SIG-M5 (cell line): ENCODE results near the gene TTK.

Experiments used
- DNase-seq: peaks from one replicate; lab custom pipeline; 2025; lab: John Stamatoyannopoulos, UW

The TTK gene

GRCh38 chr6:80004173-80005072 lies at the start of gene TTK:
Gene TTK, plus strand, starts transcription at chr6:80004649. Its CDS starts 1,195 bp downstream, at chr6:80005844.
- peak; percentile 65 for DNase-seq

DNA sequence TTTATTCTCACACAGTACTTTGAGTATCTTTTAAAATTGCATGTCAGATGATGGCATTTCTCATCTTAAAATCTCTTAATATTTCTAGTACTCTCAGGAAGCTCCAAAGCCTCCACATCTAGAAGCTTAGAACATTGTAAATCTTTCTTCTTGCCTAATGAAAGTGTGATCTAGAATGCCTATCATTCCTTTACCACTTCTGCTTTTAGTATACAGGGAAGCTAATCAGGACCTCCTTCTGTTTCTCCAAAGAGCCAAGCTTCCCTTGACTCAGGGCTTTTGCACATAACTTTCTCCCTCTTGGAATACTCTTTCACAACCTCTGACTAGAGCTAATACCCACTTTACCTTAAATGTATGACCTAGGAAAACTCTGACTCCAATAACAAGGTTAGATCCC lies 49.6 kb upstream of the TTK start:
- DNase-seq, result no peak

DNA sequence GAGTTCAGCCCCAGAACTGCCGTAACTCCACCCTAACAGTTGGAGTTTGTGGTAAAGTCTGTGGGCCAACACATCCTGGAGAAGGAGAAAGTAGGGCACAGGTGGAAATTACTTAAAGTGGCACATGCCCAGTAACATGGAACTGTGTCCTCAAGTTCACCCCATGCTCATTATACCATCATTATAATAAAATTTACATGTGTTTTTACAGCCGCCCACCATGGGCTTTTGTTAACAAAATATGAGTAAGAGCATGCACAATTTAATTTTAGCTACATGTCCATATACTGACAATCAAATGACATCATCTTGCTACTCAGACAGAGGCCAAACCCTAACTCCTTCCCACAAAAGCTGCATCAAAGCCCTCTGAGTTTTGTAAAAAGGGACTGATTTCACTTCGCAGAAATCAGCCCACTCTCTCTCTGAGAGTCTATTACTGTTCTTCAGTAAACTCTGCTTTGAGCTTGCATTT lies 39.8 kb upstream of the TTK start:
- no peak for DNase-seq

DNA sequence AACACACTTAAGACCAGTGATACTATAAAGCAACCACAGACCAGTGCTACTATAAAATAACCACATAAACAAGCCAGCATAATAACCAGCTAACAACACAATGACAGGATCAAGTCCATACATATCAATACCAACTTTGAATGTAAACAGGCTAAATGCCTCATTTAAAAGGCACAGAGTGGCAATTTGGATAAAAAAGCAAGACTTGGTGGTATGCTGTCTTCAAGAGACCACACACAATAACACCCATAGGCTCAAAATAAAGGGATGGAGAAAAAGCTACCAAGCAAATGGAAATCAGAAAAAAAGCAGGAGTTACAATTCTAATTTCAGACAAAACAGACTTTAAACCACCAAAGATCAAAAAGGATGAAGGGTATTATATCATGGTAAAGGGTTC lies 37.3 kb upstream of the TTK start:
- DNase-seq, result no peak

DNA sequence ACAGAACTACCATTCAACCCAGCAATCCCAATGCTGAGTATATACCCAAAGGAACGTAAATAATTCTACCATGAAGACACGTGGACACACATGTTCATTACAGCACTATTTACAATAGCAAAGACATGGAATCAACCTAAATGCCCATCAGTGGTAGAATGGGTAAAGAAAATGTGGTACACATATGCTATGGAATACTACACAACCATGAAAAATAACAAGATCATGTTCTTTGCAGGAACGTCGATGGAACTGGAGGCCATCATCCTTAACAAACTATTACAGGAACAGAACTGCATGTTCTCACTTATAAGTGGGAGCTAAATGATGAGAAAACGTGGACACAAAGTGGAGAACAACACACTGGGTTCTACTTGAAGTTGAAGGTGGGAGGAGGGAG lies 34.7 kb upstream of the TTK start:
- DNase-seq, result no peak

DNA sequence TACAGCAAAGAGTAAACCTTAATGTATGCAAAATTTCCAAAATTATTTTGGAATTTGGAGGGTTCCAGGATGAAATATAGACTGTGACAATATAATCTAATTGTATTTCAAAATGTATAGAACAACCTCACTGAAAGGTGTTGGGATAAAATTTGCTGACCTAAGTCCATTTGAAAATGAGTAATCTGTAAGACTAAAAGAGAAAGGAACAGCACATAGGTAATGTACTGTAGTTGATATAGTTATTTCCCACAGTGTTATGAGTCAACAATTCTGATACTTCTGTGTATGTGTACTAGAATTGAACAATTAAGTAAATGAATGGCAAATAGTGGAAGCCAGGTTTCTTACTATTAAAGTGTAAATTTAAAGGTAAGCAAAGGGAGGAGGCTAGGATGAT lies 33.3 kb upstream of the TTK start:
- no peak for DNase-seq

DNA sequence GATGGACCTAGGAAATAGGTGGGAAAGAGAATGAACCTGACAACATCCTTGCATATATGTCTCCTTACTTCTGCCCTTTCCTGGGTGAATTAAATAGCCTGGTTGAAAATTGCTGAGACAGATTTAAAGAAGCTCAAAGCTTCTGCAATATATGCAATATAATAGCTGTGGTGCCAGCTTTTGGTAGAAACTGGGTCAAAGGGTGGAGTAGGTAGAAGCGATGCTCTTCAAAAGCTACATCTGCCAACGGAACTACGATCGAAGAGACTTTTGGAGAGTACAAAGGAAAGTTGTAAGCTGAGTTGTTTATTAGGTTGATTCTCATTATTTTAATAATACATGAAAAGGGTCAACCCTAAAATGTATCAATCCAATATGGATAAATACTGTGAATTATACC lies 22.8 kb upstream of the TTK start:
- DNase-seq, result no peak

DNA sequence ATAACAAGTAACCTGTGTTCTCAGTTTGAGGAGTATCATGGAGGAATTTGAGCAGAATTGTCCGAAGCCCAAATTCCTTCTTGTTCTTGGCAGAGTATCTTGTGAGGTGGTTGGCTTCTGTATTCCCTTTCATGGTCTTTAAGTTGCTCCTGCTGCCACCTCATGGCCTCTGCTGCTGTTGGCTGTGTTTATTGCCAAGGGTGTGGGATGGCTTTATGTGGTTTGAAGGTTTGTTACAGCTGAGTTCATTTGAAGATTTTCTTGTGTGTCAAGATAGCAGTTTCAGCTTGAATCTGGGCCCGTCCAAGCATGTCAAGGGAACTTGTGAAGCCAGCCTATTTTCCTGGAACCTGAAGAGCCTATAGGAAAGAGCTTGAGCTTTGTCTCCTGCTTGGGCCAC lies 20.2 kb upstream of the TTK start:
- DNase-seq, result no peak

GRCh38 chr6:79985128-79985527 lies 19.3 kb upstream of the TTK start:
- DNase-seq, result no peak

GRCh38 chr6:79989641-79990040 lies 14.8 kb upstream of the TTK start:
- no peak for DNase-seq

DNA sequence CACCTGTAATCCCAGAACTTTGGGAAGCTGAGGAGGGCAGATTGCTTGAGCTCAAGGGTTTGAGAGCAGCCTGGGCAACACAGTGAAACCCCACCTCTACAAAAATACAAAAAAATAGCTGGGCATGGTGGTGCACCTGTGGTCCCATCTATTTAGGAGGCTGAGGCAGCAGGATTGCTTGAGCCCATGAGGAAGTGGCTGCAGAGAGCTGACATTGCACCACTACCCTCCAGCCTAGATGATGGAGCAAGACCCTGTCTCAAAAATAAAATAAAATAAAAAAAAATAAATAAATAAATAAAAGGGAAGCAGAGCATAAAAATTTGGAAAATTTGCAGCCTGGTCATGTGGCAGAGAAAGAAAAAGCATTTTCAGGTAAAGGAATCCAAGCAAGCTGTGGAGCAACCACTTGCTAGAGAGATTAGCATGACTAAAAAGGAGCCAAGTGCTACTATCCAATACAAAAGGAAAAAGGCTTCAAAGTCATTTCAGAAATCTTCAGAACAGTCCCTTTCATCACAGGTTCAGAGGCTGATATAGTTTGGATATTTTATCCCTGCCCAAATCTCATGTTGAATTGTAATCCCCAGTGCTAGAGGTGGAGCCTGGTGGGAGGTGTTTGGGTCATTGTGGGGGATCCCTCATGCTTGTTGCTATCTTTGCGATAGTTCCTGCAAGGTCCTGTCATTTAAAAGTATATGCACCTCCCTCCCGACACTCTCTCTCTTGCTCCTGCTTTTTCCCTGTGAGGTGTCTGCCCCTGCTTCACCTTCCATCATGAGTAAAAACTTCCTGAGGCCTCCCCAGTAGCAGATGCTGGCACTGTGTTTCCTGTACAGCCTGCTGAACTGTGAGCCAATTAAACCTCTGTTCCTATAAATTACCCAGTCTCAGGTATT lies 11.2 kb upstream of the TTK start:
- DNase-seq, result no peak

- DNase-seq, result no peak
Measured at GRCh38 chr6:79993911-79994309, 10.5 kb upstream of the TTK start.

GRCh38 chr6:79997728-79998127 lies 6.7 kb upstream of the TTK start:
- no peak for DNase-seq

- no peak for DNase-seq
Measured at GRCh38 chr6:80001337-80001736, 3.1 kb upstream of the TTK start.

GRCh38 chr6:80003826-80004172 lies 650 bp upstream of the TTK start:
- DNase-seq, result no peak

GRCh38 chr6:80005406-80005805 lies 957 bp downstream of the TTK start:
- DNase-seq, result no peak

- DNase-seq, result no peak
Measured at GRCh38 chr6:80006541-80006940, 2.1 kb downstream of the TTK start.

DNA sequence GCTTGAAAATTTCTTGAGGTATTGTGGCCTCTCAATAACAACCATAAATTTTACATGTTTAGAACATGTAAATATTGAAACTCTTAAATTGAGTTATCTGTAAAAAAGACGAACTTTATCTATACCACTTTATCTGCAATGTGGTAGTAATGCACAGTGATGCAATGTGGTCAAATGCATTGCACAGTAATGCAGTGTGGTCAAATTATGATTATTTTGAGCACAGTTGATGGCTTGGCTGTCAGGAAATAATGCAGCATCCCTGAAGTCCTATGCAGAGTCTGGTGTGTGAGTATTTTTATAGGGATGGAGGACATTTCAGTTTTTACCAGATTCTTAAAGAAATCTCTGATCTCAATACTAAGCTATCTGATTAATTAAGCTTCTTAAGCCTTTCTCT lies 5.1 kb downstream of the TTK start:
- DNase-seq, result no peak

DNA sequence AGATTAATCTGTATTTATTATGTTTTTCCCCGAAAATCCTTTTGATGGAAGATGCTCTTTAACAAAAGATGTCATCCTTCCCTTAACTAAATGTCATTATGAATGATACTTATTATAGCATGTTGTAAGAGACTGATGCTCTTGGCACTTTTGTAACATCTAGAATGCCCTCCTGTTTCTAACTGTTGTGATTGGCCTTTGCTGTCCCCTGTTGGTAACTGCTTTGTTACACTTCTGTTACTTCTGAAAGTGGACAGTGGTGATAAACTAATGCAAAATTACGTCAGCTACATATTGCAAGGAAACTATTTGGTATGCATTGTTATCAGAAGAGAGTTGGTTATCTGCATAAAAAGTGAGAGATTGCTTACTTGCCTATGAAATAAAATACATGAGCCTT lies 5.8 kb downstream of the TTK start:
- no peak for DNase-seq

GRCh38 chr6:80015839-80016435 lies 11.5 kb downstream of the TTK start:
- DNase-seq, result no peak

GRCh38 chr6:80020381-80021120 lies 16.1 kb downstream of the TTK start:
- no peak for DNase-seq

DNA sequence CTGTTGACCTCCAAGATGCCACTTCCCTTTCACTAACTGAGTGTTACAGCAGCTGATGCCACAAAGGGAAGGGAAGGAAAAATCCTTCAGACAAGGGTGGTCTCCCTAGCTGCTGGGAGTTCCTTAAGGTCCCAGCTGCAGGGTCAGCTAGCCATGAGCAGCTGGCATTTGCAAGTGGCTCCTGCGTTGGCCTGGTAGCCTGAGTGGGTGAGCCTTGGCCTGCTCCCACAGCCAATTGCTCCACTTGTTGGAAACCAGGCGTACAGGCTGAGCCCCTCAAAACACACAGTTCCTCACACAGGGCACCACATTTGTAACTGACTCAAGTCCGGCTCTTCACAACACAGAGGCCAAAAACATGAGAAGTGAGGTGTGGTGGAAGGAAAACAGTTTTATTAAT lies 16.7 kb downstream of the TTK start:
- no peak for DNase-seq
